GM19395 (cell line): Measurements from ENCODE around the gene HOXA4.

Experiments used
- ATAC-seq: cut with Tn5 transposase; IDR thresholded peaks from one replicate; pipeline ENCODE4 v1.9.1; 2021; ENCODE audit warnings: mild to moderate bottlenecking, moderate library complexity; ENCODE audit not compliant: unreplicated experiment

Gene HOXA4

GRCh38 chr7:27130540-27131389 lies at the start of gene HOXA4:
HOXA4 (minus strand) TSS chr7:27130757; CDS start chr7:27130733, 24 bp downstream.
- ATAC-seq = no peak

DNA sequence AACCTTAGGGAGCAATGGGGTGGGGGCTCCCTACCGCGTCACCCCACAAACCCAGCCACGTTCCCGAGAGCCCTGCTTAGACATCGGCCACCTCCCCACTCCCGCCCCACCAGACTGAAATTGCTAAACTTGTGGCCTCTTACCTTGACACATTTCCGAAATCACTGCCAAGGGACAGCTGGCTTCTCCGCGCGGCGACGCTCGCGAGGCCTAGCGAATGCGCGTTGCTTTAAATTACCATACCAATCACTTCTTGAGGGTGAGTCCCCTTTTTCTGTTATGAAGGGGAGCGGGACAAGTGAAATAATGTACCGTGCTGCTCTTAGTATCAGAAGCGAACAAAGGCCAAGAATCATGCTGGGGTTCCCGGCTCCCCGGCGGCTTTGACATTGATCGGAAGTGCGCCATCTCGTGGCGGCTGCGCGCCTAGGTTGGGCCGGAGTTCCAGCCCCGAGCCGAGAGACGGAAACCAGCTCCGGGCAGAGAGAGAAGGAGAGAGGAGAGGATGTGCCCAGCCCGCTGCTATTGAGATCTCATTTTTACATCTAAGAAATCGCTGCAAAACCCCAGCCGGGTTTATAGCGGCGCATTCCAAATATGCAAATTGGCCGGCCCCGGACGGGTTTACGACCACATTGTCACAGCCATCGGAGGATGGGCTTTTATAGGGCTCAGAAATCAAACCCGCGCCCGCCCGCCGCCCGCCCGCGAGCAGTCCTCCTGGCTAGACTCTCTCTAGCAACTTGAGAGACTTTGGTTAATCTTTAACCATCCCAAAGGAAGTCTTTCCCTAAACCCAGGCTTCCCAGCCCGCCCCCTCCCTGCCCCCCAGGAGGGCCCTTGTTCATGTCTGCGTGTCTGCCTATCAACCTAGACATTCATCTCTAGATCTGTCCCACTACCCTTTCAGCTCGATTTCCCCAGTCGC lies 49.2 kb upstream of the HOXA4 start:
- ATAC-seq = no peak

DNA sequence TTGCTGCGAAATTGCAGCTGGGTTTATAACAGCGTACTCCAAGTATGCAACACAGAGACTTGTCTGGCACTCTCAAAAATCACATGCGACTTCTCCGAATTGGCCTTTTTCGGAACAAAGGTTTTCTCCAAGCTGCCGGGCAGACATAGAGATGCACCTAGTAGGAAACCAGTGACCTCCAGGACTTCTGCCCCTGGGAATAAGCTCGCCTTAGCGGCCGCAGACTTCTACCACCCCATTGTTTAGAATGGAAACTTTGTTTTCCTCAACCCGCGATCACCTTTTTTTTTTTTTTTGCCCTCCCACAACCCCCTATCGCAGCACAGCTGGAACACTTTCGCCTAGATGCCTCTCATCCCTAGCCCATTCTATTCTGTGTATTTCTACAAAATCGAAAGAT lies 48.5 kb upstream of the HOXA4 start:
- ATAC-seq = no peak

GRCh38 chr7:27178366-27178765 lies 47.8 kb upstream of the HOXA4 start:
- no peak for ATAC-seq

DNA sequence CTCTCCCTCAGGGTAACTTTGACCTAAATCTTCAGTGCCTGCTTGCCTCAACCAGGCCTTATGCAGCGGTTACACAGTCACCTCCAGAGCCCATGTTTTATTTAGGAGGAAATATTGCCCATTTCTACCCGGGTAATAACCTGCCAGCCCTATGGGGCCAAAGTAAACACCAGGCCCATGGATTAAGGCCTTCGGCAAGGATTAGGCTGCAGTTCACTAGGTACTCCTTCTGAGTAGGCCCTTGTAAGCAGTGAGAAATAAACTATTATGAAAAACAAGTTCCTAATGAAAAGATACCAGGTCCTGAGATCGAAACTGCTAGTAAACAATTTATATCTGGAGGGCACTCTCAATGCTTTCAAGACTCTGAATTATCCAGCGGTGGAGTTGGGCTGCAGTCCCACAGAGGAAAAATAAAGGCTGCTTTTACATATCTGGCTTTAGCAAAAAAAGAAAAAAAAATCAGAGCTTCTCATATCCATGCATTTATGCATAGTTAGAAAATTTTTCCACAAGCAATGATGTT lies 47.3 kb upstream of the HOXA4 start:
- ATAC-seq = no peak

DNA sequence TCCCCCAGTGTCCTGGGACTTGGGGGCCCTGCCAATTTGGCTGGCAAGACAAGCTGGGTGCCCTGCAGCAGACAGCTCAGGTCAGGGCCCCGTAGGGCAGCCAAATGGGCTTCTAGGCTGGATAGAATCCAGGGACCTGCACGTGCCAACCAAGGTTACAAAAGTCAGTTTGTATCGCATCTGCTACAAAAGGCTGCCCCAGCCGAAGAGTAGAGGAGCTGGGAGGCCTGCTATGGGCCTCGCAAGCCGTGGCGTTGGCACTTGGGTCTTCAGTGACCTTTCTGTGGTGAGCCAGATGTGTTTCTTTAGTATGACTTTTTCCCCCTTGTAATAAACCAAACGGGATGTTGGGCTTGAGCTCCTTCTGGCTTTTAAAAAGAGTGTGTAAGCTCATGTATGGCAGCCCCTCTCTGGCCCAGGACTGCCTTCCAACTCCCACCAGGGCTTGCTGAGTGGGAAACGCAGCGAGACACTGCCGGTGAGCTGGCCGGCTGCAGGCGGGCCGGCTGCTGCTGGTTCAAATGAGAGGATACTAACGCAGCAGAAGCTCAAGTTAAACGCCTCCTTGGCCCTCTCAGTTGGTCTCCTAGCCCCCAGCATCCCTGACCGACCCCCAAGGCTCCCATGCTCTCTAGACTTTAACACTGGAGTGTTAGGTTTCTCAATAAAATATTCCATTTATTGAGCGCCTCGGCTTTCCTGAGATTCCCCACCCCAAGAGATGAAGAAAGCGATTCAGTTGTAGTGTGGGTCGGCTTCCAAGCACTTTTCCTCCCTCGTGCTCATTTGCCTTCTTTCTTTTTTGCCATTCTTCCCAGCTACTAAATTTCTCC lies 46.6 kb upstream of the HOXA4 start:
- ATAC-seq = no peak

DNA sequence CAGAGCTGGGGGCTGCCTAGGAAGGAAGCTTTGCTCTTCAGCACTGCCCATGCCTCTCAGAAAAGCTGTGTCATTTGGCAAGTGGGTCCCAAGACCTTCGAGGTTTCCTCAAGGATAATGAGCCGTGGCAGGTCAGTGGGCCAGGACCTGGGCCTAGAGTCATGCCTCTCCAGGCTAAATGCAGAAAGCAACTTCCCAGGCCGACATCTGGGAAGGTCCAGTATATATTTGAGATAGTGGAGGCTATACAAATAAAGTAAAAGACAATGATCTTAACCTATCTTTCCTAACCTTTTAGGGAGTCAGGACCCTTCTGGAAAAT lies 45.9 kb upstream of the HOXA4 start:
- ATAC-seq = no peak

DNA sequence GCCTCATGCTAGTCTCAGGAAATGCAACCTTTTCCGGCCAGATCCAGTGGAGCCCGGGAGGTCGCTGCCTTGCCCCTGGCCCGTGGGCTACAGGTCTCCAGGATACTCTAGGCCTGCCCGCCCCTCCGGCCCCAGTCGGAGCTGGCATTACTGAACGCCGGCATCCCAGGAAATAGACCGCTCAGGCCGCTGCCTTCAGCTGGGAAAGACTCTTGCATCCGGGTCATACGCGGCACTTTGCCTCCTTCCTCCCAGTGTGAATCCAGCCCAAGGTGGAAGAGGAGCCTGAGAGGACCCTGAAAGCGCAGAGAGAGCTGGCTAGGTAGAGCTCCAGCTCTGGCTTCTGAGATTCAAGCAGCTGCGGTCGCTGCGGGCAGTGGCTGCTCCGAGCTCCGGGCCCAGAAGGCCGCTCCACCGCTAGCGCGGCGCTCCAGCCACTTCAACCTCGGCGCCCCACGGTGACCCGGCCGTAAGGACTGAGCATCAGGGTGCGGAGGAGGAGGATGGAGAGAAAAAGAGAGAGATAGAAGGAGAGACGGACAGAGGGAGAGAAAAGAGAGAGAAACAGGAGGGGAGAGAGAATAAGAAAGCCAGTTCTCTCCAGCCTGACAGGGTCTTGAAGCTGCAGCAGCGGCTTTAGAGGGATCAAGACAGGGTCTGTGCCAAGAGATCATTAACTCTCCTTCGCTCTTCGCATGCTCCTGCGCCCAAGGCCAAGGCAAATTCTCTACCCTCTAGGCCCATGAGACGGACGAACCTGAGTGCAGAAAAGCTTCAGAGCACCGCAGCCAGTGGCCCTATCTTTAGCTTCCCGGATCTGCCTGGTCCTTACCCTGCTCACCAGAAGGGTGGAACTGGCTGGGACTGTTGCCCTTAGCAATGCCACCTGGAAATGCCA lies 45.3 kb upstream of the HOXA4 start:
- ATAC-seq = no peak

GRCh38 chr7:27174874-27175625 lies 44.5 kb upstream of the HOXA4 start:
- ATAC-seq = no peak

DNA sequence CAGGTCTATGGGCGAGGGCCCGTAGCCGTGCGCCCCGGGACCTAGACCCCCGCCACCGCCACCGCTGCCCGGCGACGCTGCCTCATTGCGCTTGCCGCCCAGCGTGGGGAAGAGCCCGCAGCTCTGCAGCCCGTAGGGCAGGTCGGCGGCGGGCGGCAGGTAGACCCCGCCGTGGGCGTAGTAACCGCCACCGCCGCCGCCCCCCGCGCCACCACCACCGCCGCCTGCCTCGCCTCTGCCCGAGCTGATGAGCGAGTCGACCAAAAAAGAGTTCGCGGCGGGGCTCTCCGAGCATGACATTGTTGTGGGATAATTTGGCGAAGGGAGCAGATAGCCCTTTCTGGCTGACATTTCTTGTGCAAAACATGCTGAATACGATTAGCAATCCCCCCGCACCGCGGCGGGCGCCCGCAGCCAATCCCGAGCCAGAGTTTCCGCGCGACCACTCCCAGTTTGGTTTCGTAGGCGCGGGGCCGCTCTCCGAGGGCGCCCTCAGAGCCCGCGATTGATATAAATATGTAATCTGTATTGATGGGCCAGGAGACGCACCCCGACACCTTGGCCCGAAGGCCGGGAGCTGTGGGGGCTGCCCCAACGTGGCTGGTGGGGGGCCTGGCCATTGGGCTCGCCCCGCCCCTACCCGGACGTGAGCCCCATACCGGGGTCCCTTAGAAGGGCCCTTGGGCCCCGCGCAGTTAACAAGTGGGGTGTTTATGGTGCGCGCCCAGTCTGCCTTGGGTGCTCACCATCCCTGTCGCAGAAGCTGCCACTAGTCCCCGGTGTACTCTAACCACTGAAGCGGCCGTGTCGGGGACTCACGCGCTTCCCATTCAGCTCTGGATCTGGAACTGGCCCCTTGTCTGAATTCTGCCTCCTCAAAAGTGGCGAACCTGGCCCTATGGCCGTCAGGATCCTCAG lies 43.7 kb upstream of the HOXA4 start, which contains the start of gene HOXA10:
TSS of gene HOXA10 (minus strand) at position 365 of the 918 bp plus-strand sequence. CDS start at position 351, 14 bp downstream.
- ATAC-seq = no peak

- ATAC-seq = no peak
Observed at GRCh38 chr7:27173511-27173955, 43.0 kb upstream of the HOXA4 start.

DNA sequence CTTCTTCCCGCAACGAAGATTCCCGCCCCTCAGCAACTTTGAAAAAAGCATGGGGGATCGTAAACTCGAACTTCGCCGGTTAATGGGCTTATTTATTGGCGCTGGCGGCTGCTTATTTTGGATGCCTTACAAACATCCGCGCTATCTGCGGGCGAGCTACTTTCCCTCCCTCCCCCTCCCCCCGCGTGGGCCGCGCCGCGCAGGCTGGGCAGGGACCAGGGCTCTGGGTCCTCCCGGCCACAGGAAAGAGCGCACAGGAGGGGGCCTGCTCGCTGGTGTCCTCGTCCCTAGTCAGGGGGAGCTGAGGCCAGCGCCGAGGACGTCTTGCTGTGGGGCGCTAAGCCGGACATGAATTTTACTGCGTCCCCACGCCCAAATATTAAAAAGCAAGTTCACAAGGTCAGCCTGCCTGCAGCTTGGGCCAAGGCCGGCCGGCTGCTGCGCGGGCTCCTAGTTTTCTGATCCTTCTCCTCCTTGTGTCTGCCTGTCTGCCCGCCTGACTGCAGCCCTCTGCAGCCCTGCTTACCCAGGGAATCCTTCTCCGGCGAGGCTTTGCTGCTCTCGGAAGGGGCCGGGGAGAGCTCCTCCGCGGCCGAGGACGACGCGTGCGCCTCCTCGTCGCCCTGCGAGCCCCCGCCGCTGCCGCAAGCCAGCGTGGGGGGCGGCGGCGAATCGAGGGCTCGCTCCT lies 42.4 kb upstream of the HOXA4 start:
- no peak for ATAC-seq

- ATAC-seq = no peak
Observed at GRCh38 chr7:27172315-27172774, 41.8 kb upstream of the HOXA4 start.

- no peak for ATAC-seq
Observed at GRCh38 chr7:27171637-27172314, 41.2 kb upstream of the HOXA4 start.

DNA sequence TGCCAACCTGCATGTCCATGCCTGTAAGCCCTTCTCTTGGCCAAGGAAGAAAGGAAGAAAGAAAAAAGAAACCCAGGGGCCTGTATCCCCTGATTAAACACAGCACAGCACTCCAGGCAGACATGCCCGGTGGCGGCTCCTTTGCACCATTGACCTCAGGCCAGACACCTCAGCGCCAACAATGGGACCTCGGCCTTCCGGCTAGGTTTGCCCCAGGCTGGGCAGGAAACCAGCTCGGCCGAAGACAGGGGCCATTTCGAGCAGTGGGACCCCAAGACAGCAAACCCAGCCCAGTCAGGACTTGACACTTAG lies 40.7 kb upstream of the HOXA4 start:
- ATAC-seq = no peak

- ATAC-seq = no peak
Observed at GRCh38 chr7:27170426-27171324, 40.1 kb upstream of the HOXA4 start.
